GM12872 (cell line): Measurements from ENCODE around the gene UBE2H.

Experiments
- CTCF ChIP-seq: IDR thresholded peaks from 3 replicates; pipeline ENCODE4 v1.5.1; 2011; ENCODE audit warnings: low read depth, mild to moderate bottlenecking, low read length, moderate library complexity; ENCODE audit not compliant: insufficient read depth

UBE2H gene

GRCh38 chr7:129939881-129940280, 12.9 kb downstream of the UBE2H start:
- TF ChIP-seq CTCF = no peak

- TF ChIP-seq CTCF = no peak
Observed at GRCh38 chr7:129933627-129934026, 19.1 kb downstream of the UBE2H start.

- no peak for TF ChIP-seq CTCF
Observed at GRCh38 chr7:129926618-129927017, 26.1 kb downstream of the UBE2H start.

- no peak for TF ChIP-seq CTCF
Observed at GRCh38 chr7:129925416-129926002, 27.3 kb downstream of the UBE2H start.

- no peak for TF ChIP-seq CTCF
Observed at GRCh38 chr7:129924602-129925001, 28.2 kb downstream of the UBE2H start.

GRCh38 chr7:129923709-129924108, 29.1 kb downstream of the UBE2H start:
- TF ChIP-seq CTCF = no peak

- no peak for TF ChIP-seq CTCF
Observed at GRCh38 chr7:129919492-129919891, 33.3 kb downstream of the UBE2H start.
